Neural cell (in vitro differentiated cells): ENCODE data around the gene DDX39B.
A peak's percentile ranks its signal among the peaks of the same experiment; 100 is the strongest.

Source experiments
- CTCF ChIP-seq: fragments of 450-650 bp; IDR thresholded peaks from 2 replicates; pipeline ENCODE4 v1.5.1; 2014; ENCODE audit warnings: antibody characterized with exemption, mild to moderate bottlenecking, moderate library complexity; ENCODE audit not compliant: poor library complexity, severe bottlenecking
- EP300 ChIP-seq: fragments of 450-650 bp; conservative IDR thresholded peaks from 2 replicates; pipeline ENCODE4 v1.6.1; 2014; ENCODE audit warnings: antibody characterized with exemption, mild to moderate bottlenecking, moderate library complexity; ENCODE audit not compliant: poor library complexity, severe bottlenecking
- EZH2 ChIP-seq: fragments of 200-600, 300-800 bp; shearing (Covaris generic), sonication (generic); IDR thresholded peaks from 2 replicates; pipeline ENCODE4 v1.6.1; 2014; ENCODE audit warnings: antibody characterized with exemption, low read length, borderline replicate concordance, mild to moderate bottlenecking; ENCODE audit not compliant: insufficient read depth, poor library complexity, severe bottlenecking
- TAF1 ChIP-seq: IDR thresholded peaks from 2 replicates; pipeline ENCODE4 v1.6.1; 2012; ENCODE audit warnings: low read depth

GRCh38 chr6:31546958-31547726 lies 5.3 kb upstream of the DDX39B start, which contains the start of gene NFKBIL1:
- no peak for TF ChIP-seq CTCF
- no peak for TF ChIP-seq EP300
- TF ChIP-seq TAF1: peak; percentile 81
- no peak for TF ChIP-seq EZH2
